Lung (tissue), 16 donors: Measurements from ENCODE around the gene TMPRSS15. TPM values are rescaled to one million over a fixed set of nuclear protein-coding genes. Genes with fewer than 3 reads are reported as not detected.

ENCODE experiments used
- ATAC-seq: fragments of 200-7000 bp; cut with Tn5 transposase; one replicate; pipeline ENCODE4 v1.9.1; 2020; ENCODE audit warnings: moderate number of reproducible peaks; ENCODE audit not compliant: insufficient read depth, low FRiP score
- DNase-seq, 3 donors: peaks; one replicate each; pipeline ENCODE4 v3.0.0-alpha.2; 2013 to 2017
- H3K27ac ChIP-seq, 2 donors: one replicate each; pipeline ENCODE4 v1.5.1; 2013; ENCODE audit warnings: mild to moderate bottlenecking in 2 of 2, moderate library complexity in 2 of 2, control low read depth in 1 of 2, inconsistent platforms in 1 of 2, low read depth in 1 of 2, low read length in 1 of 2
- H3K27me3 ChIP-seq, 3 donors: one replicate each; pipeline ENCODE4 v1.5.1; 2013; ENCODE audit warnings: low read length in 2 of 3; ENCODE audit not compliant: control insufficient read depth in 3 of 3, insufficient read depth in 3 of 3
- H3K36me3 ChIP-seq, 4 donors: one replicate each; pipeline ENCODE4 v1.5.1; 2013; ENCODE audit warnings: low read length in 4 of 4, mild to moderate bottlenecking in 1 of 4, moderate library complexity in 1 of 4; ENCODE audit not compliant: control insufficient read depth in 4 of 4, insufficient read depth in 4 of 4
- H3K4me1 ChIP-seq, 5 donors: one replicate each; pipeline ENCODE4 v1.5.1; 2013; ENCODE audit warnings: low read length in 5 of 5, mild to moderate bottlenecking in 2 of 5, moderate library complexity in 1 of 5; ENCODE audit not compliant: control insufficient read depth in 5 of 5, insufficient read depth in 5 of 5
- H3K4me3 ChIP-seq: one replicate; pipeline ENCODE4 v1.5.1; 2013; ENCODE audit warnings: mild to moderate bottlenecking, control low read depth, moderate library complexity
- H3K9ac ChIP-seq, 2 donors: one replicate each; pipeline ENCODE4 v1.5.1; 2013; ENCODE audit warnings: low read length in 2 of 2, control low read depth in 1 of 2; ENCODE audit not compliant: insufficient read depth in 1 of 2
- H3K9me3 ChIP-seq, 4 donors: one replicate each; pipeline ENCODE4 v1.5.1; 2013; ENCODE audit warnings: low read length in 3 of 4, mild to moderate bottlenecking in 1 of 4, moderate library complexity in 1 of 4; ENCODE audit not compliant: control insufficient read depth in 4 of 4, insufficient read depth in 3 of 4
- CTCF ChIP-seq: IDR thresholded peaks from 2 replicates; pipeline ENCODE4 v1.5.1; 2012; ENCODE audit warnings: mild to moderate bottlenecking; ENCODE audit errors: control extremely low read depth, extremely low read depth
- WGBS, 2 donors: extraction: QIAGEN DNeasy Blood & Tissue Kit; methylation state at CpG; one replicate each; pipeline ENCODE4 v1.1.7; 2013; 5-methylcytosine and 5-hydroxymethylcytosine counted together
- long read RNA-seq, 5 donors: transcript quantifications; one replicate each; lab custom pipeline, GENCODE V29; 2026
- polyA plus RNA-seq, 2 donors: library from polyadenylated mRNA; stranded (reverse); fragments of 200-250 nt; gene quantifications; one replicate each; pipeline ENCODE4 v1.2.1, GENCODE V29; 2013
- total RNA-seq, 2 donors: library from RNA; depleted of rRNA in 1 of 2; stranded (reverse); fragments of >200 nt in 1 of 2; gene quantifications; one replicate each; pipeline ENCODE4 v1.2.1, GENCODE V29; 2014 to 2021
- donor health status: control.
- donor health status: control.
- donor health status: Bipolar disorder and iron deficiency.
- donor health status: healthy.
- donor health status: DM: yes; HTN: yes; CAD: no.

Gene TMPRSS15
- total RNA-seq (not detected), polyA plus RNA-seq (under 1 TPM in 1 of 2 donors, not detected in 1; 0.01 TPM)
- long read RNA-seq, donor 1: 0 reads
- long read RNA-seq, donor 2: 0 reads
- long read RNA-seq, donor 3: 0 reads
- long read RNA-seq, donor 4: 0 reads
- long read RNA-seq, donor 5: 0 reads

- 58 to 78% methylated on average over 1 of the region's 1 CpG for WGBS, 2 donors
- no peak within 1 kb of the TSS for H3K27ac ChIP-seq
- H3K27me3 ChIP-seq: no peaks in the 10 kb centered on the region
- ATAC-seq (no peak), DNase-seq (no peak)
- H3K36me3 ChIP-seq: no peaks in the 10 kb centered on the region
- H3K4me1 ChIP-seq: no peaks in the 10 kb centered on the region
- no peak within 1 kb of the TSS for H3K9ac ChIP-seq
- no peak within 1 kb of the TSS for H3K4me3 ChIP-seq
- TF ChIP-seq CTCF: no peak
- no peaks in the 10 kb centered on the region for H3K9me3 ChIP-seq
Observed at GRCh38 chr21:18403735-18404450, at the start of gene TMPRSS15. Gene TMPRSS15, minus strand, starts transcription at chr21:18403785. Its CDS starts 163 bp downstream, at chr21:18403622.

GRCh38 chr21:18451670-18452069, 48.1 kb upstream of the TMPRSS15 start:
- Histone ChIP-seq H3K4me1 (no peaks in the 10 kb centered on the region), H3K4me3 (no peak overlapping the region), H3K27ac (no peak overlapping the region), H3K27me3 (no peaks in the 10 kb centered on the region), H3K9ac (no peak overlapping the region), H3K9me3 (no peaks in the 10 kb centered on the region), H3K36me3 (no peaks in the 10 kb centered on the region)
- 89 to 93% methylated on average over 2 of the region's 2 CpGs for WGBS, 2 donors
- DNase-seq (no peak), ATAC-seq (no peak)
- no peak for TF ChIP-seq CTCF

GRCh38 chr21:18449605-18450550, 46.3 kb upstream of the TMPRSS15 start:
- H3K36me3 ChIP-seq: no peaks in the 10 kb centered on the region
- peaks cover 0 to 3% (median 0%) of the 10 kb centered on the region in 4 donors for H3K9me3 ChIP-seq
- H3K4me3 ChIP-seq: no peak overlapping the region
- no peaks in the 10 kb centered on the region for H3K27me3 ChIP-seq
- no peak overlapping the region for H3K27ac ChIP-seq
- no peak for TF ChIP-seq CTCF
- no peaks in the 10 kb centered on the region for H3K4me1 ChIP-seq
- ATAC-seq (no peak), DNase-seq (no peak)
- WGBS, 2 donors: 75 to 78% methylated on average over 8 of the region's 8 CpGs
- H3K9ac ChIP-seq: no peak overlapping the region
